HepG2 (cell line): Measurements from ENCODE around the gene SLC8A2. TPM values are rescaled to one million over a fixed set of nuclear protein-coding genes. Genes with fewer than 3 reads are reported as not detected.
A peak's percentile ranks its signal among the peaks of the same experiment; 100 is the strongest.

Experiments
- LCORL ChIP-seq, 2 experiments: fragments of 450-650 bp in 1 of 2; sonication (generic) in 1 of 2; formaldehyde crosslinking in 1 of 2; IDR thresholded peaks; 2 replicates each; pipeline versions ENCODE4 v1.5.0 to v1.6.1; 2017 to 2020; ENCODE audit warnings: antibody characterized with exemption in 1 of 2, missing genetic modification reagents in 1 of 2
- MLLT10 ChIP-seq: sonication (generic); formaldehyde crosslinking; IDR thresholded peaks from 2 replicates; pipeline ENCODE4 v1.4.0; 2020; ENCODE audit warnings: missing genetic modification reagents
- NFE2L2 ChIP-seq: fragments of 150-350 bp; IDR thresholded peaks from 2 replicates; pipeline ENCODE4 v1.6.1; 2014; ENCODE audit warnings: low read length
- NR3C1 ChIP-seq: sonication (generic); formaldehyde crosslinking; IDR thresholded peaks from 2 replicates; pipeline ENCODE4 v1.4.0; 2020; ENCODE audit warnings: missing genetic modification reagents
- SRY ChIP-seq: sonication (generic); formaldehyde crosslinking; IDR thresholded peaks from 2 replicates; pipeline ENCODE4 v1.8.0; 2022; ENCODE audit warnings: mild to moderate bottlenecking, missing genetic modification reagents
- TAF1 ChIP-seq: sonication (generic); formaldehyde crosslinking; IDR thresholded peaks from 2 replicates; pipeline ENCODE4 v1.4.0; 2020; ENCODE audit warnings: missing genetic modification reagents
- ZNF121 ChIP-seq: sonication (generic); formaldehyde crosslinking; IDR thresholded peaks from 2 replicates; pipeline ENCODE4 v1.5.0; 2020; ENCODE audit warnings: mild to moderate bottlenecking, missing genetic modification reagents
- ZNF138 ChIP-seq: sonication (generic); formaldehyde crosslinking; IDR thresholded peaks from 2 replicates; pipeline ENCODE4 v1.5.0; 2020; ENCODE audit warnings: mild to moderate bottlenecking, low read depth, missing genetic modification reagents
- ZNF337 ChIP-seq: sonication (generic); formaldehyde crosslinking; IDR thresholded peaks from 2 replicates; pipeline ENCODE4 v1.5.1; 2020; ENCODE audit warnings: missing genetic modification reagents, low read depth, mild to moderate bottlenecking, borderline replicate concordance
- ZNF33B ChIP-seq: sonication (generic); formaldehyde crosslinking; IDR thresholded peaks from 2 replicates; pipeline ENCODE4 v1.5.1; 2020; ENCODE audit warnings: mild to moderate bottlenecking, missing genetic modification reagents
- ZNF589 ChIP-seq: sonication (generic); formaldehyde crosslinking; conservative IDR thresholded peaks from 2 replicates; pipeline ENCODE4 v1.8.0; 2022; ENCODE audit warnings: mild to moderate bottlenecking, moderate library complexity, missing genetic modification reagents
- ZNF598 ChIP-seq: sonication (generic); formaldehyde crosslinking; IDR thresholded peaks from 2 replicates; pipeline ENCODE4 v1.5.1; 2020; ENCODE audit warnings: mild to moderate bottlenecking, missing genetic modification reagents, borderline replicate concordance
- ZNF678 ChIP-seq: sonication (generic); formaldehyde crosslinking; IDR thresholded peaks from 2 replicates; pipeline ENCODE4 v1.4.0; 2020; ENCODE audit warnings: mild to moderate bottlenecking, missing genetic modification reagents
- ZNF747 ChIP-seq: sonication (generic); formaldehyde crosslinking; IDR thresholded peaks from 2 replicates; pipeline ENCODE4 v1.8.1; 2023; ENCODE audit warnings: missing genetic modification reagents, mild to moderate bottlenecking, borderline replicate concordance
- ZNF75D ChIP-seq: sonication (generic); formaldehyde crosslinking; IDR thresholded peaks from 2 replicates; pipeline ENCODE4 v1.8.1; 2023; ENCODE audit warnings: missing genetic modification reagents, mild to moderate bottlenecking, borderline replicate concordance
- ZSCAN31 ChIP-seq: sonication (generic); formaldehyde crosslinking; IDR thresholded peaks from 2 replicates; pipeline ENCODE4 v1.5.0; 2020; ENCODE audit warnings: low read depth, mild to moderate bottlenecking, missing genetic modification reagents
- polyA plus RNA-seq, 8 experiments: library from polyadenylated mRNA; depleted of rRNA in 3 of 8; stranded (reverse) in 7 of 8; unstranded in 1 of 8; fragments of >200 nt; fragmentation: Illumina TruSeq in 4 of 8; extraction: Trizol in 4 of 8; gene quantifications; 2 replicates each; pipeline versions ENCODE4 v1.2.1 to v1.2.3, GENCODE V29; 2011 to 2016; ENCODE audit warnings: low read depth in 4 of 8, missing spikeins in 1 of 8, mixed read lengths in 1 of 8; ENCODE audit not compliant: insufficient read depth in 1 of 8
- total RNA-seq, 5 experiments: library from RNA; depleted of rRNA; stranded (reverse); fragments of >200 nt; fragmentation: Illumina TruSeq; extraction: Trizol; gene quantifications; 2 replicates each; pipeline ENCODE4 v1.2.3, GENCODE V29; 2016; ENCODE audit warnings: low read depth in 1 of 5
- TF ChIP-seq, protein P1 (sequence below): sonication (generic); formaldehyde crosslinking; IDR thresholded peaks from 2 replicates; pipeline ENCODE4 v1.4.0; 2020; ENCODE audit warnings: missing genetic modification reagents
- TF ChIP-seq, protein P2 (sequence below): sonication (generic); formaldehyde crosslinking; IDR thresholded peaks from 2 replicates; pipeline ENCODE4 v1.8.0; 2022; ENCODE audit warnings: missing genetic modification reagents, mild to moderate bottlenecking, inconsistent platforms, borderline replicate concordance
- TF ChIP-seq, protein P3 (sequence below): sonication (generic); formaldehyde crosslinking; IDR thresholded peaks from 2 replicates; pipeline ENCODE4 v1.4.0; 2020; ENCODE audit warnings: missing genetic modification reagents

SLC8A2 gene
- total and polyA plus RNA-seq, 2 of the 13 experiments (the other 11 are each of a cell fraction or from before 2014, with no cell fraction given): 0.02 TPM; not detected in 1

DNA sequence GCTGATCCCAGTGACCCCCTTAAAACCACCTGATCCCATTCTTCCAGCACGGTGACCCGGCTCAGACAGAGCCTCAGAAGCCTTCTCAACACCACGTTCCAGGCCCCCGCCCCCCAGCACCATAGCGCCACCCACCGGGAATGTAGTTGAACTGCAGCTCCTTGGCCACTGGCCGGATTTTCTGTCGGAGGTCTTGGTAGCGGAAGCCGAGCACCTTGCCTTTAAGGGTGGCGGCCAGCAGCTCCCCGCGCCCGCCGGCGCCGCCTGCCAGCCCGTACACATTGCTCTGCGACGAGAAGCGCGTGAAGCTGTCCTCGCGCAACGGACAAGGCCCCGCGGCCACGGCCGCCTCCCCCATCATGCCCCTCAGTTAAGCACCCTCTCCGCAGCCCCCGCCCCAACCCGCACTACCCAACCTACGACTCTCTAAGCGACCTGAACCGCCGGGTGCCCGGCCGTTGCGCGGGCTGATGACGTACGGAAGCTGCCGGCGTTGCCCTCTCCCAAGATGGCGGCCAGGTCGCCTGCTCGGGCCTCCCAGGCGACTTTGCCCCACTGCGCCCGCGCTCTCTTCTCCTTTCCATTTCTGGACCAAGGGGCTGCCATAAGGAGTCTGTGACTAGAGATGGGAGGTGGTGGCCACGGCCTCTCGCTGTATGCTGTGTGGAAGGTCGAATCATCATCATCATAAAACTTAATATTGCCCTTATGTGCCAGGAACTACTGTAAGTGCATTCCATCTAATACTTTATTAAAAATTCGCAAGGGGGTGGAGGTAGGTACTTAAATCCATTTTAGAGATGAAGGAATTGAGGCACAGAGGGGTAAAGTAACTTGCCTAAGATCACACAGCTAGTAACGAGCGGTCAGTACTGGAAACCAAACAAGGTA, 12.4 kb upstream of the SLC8A2 start, which contains the start of gene KPTN (continued):
- TF ChIP-seq, protein P1, sequence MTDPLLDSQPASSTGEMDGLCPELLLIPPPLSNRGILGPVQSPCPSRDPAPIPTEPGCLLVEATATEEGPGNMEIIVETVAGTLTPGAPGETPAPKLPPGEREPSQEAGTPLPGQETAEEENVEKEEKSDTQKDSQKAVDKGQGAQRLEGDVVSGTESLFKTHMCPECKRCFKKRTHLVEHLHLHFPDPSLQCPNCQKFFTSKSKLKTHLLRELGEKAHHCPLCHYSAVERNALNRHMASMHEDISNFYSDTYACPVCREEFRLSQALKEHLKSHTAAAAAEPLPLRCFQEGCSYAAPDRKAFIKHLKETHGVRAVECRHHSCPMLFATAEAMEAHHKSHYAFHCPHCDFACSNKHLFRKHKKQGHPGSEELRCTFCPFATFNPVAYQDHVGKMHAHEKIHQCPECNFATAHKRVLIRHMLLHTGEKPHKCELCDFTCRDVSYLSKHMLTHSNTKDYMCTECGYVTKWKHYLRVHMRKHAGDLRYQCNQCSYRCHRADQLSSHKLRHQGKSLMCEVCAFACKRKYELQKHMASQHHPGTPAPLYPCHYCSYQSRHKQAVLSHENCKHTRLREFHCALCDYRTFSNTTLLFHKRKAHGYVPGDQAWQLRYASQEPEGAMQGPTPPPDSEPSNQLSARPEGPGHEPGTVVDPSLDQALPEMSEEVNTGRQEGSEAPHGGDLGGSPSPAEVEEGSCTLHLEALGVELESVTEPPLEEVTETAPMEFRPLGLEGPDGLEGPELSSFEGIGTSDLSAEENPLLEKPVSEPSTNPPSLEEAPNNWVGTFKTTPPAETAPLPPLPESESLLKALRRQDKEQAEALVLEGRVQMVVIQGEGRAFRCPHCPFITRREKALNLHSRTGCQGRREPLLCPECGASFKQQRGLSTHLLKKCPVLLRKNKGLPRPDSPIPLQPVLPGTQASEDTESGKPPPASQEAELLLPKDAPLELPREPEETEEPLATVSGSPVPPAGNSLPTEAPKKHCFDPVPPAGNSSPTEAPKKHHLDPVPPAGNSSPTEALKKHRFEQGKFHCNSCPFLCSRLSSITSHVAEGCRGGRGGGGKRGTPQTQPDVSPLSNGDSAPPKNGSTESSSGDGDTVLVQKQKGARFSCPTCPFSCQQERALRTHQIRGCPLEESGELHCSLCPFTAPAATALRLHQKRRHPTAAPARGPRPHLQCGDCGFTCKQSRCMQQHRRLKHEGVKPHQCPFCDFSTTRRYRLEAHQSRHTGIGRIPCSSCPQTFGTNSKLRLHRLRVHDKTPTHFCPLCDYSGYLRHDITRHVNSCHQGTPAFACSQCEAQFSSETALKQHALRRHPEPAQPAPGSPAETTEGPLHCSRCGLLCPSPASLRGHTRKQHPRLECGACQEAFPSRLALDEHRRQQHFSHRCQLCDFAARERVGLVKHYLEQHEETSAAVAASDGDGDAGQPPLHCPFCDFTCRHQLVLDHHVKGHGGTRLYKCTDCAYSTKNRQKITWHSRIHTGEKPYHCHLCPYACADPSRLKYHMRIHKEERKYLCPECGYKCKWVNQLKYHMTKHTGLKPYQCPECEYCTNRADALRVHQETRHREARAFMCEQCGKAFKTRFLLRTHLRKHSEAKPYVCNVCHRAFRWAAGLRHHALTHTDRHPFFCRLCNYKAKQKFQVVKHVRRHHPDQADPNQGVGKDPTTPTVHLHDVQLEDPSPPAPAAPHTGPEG (CRISPR knock-in tag): peak; percentile 85
- no peak; the same call in 1 of the 2 replicates for TF ChIP-seq SRY (CRISPR knock-in tag)
- TF ChIP-seq ZNF589 (CRISPR knock-in tag): no peak
- TF ChIP-seq ZNF598: peak; percentile 44; the same call in 1 of the 2 replicates
- no peak for TF ChIP-seq ZNF138
- TF ChIP-seq MLLT10 (CRISPR knock-in tag): no peak
- TF ChIP-seq, protein P2, sequence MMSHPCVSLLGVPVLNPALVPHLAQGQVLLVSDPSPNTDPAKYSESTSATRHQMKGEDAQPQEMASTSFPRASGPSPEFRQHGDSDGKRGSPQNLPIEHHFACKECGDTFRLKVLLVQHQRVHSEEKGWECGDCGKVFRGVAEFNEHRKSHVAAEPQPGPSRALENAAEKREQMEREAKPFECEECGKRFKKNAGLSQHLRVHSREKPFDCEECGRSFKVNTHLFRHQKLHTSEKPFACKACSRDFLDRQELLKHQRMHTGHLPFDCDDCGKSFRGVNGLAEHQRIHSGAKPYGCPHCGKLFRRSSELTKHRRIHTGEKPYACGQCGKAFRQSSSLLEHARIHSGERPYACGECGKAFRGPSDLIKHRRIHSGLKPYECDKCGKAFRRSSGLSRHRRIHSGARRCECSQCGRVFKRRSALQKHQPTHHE (CRISPR knock-in tag): peak; percentile 73; the same call in 1 of the 2 replicates
- TF ChIP-seq NFE2L2: no peak
- TF ChIP-seq ZSCAN31 (CRISPR knock-in tag): peak; percentile 82; the same call in 1 of the 2 replicates
- 0 out of 2 replicates have a peak, but pooled peaks have one; percentile 50 for TF ChIP-seq ZNF337 (CRISPR knock-in tag)
- TF ChIP-seq, protein P3, sequence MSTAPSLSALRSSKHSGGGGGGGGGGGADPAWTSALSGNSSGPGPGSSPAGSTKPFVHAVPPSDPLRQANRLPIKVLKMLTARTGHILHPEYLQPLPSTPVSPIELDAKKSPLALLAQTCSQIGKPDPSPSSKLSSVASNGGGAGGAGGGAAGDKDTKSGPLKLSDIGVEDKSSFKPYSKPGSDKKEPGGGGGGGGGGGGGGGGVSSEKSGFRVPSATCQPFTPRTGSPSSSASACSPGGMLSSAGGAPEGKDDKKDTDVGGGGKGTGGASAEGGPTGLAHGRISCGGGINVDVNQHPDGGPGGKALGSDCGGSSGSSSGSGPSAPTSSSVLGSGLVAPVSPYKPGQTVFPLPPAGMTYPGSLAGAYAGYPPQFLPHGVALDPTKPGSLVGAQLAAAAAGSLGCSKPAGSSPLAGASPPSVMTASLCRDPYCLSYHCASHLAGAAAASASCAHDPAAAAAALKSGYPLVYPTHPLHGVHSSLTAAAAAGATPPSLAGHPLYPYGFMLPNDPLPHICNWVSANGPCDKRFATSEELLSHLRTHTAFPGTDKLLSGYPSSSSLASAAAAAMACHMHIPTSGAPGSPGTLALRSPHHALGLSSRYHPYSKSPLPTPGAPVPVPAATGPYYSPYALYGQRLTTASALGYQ (CRISPR knock-in tag): peak; percentile 69; the same call in 1 of the 2 replicates
- no peak for TF ChIP-seq ZNF121 (CRISPR knock-in tag)
- peak; percentile 16; the same call in 1 of the 2 replicates for TF ChIP-seq ZNF747 (CRISPR knock-in tag)
- TF ChIP-seq NR3C1 (CRISPR knock-in tag): no peak
- TF ChIP-seq ZNF33B (CRISPR knock-in tag): peak; percentile 29; the same call in 1 of the 2 replicates
- peak; percentile 78 for TF ChIP-seq TAF1
- no peak for TF ChIP-seq ZNF75D (CRISPR knock-in tag)
- TF ChIP-seq ZNF678 (CRISPR knock-in tag): no peak
- no peak for TF ChIP-seq LCORL (IDR thresholded peaks at IDR 0.05)
- TF ChIP-seq LCORL (CRISPR knock-in tag; IDR thresholded peaks at IDR 0.05): peak; percentile 71
